Calu3 (cell line): Measurements from ENCODE around the gene PTCH2. TPM values are rescaled to one million over a fixed set of nuclear protein-coding genes. Genes with fewer than 3 reads are reported as not detected.

Experiments used
- BruUV-seq: library from RNA; stranded (reverse); fragments of 400-500 nt; replicated peaks from 2 replicates; lab custom pipeline; 2021; lab: Mats Ljungman, UMichigan
- CTCF ChIA-PET: fragments of 300-600 bp; sonication (Branson Sonifier 250); formaldehyde crosslinking; loops from one replicate; lab custom pipeline; 2022; ENCODE audit warnings: antibody characterized with exemption; lab: Charles Lee
- DNase-seq: peaks from one replicate; pipeline ENCODE4 v3.0.0; 2022
- H3K27ac Mint-ChIP-seq: one replicate; pipeline ENCODE4 v1.8.0; 2022; ENCODE audit warnings: mixed read lengths; ENCODE audit not compliant: unreplicated experiment
- H3K27me3 Mint-ChIP-seq: one replicate; pipeline ENCODE4 v1.8.0; 2022; ENCODE audit warnings: mixed read lengths; ENCODE audit not compliant: unreplicated experiment
- H3K36me3 Mint-ChIP-seq: one replicate; pipeline ENCODE4 v1.8.0; 2022; ENCODE audit warnings: mild to moderate bottlenecking, moderate library complexity, mixed read lengths; ENCODE audit not compliant: insufficient read depth, unreplicated experiment
- H3K4me1 Mint-ChIP-seq: one replicate; pipeline ENCODE4 v1.8.0; 2022; ENCODE audit warnings: mild to moderate bottlenecking, low read depth, mixed read lengths; ENCODE audit not compliant: unreplicated experiment
- H3K4me3 Mint-ChIP-seq: one replicate; pipeline ENCODE4 v1.8.0; 2022; ENCODE audit warnings: mild to moderate bottlenecking, low read depth, moderate library complexity, mixed read lengths; ENCODE audit not compliant: unreplicated experiment
- H3K9me3 Mint-ChIP-seq: one replicate; pipeline ENCODE4 v1.8.0; 2022; ENCODE audit warnings: low read depth, mixed read lengths; ENCODE audit not compliant: unreplicated experiment
- intact Hi-C: fragments of 100-400 bp; cut with micrococcal nuclease; formaldehyde crosslinking; loops from one replicate; pipeline ENCODE4 v1.10.0; 2022; ENCODE audit not compliant: unreplicated experiment
- total RNA-seq: library from RNA; stranded (reverse); gene quantifications from 2 replicates; pipeline ENCODE4 v1.2.3, GENCODE V29; 2022
- TF ChIP-seq, protein P1 (sequence below): fragments of 200-600 bp; IDR thresholded peaks from one replicate; pipeline ENCODE4 v1.8.0; 2022; ENCODE audit warnings: antibody characterized with exemption; ENCODE audit not compliant: unreplicated experiment

Gene PTCH2
- total RNA-seq, 1 experiment from 2014 or later = 0.78 TPM

DNA sequence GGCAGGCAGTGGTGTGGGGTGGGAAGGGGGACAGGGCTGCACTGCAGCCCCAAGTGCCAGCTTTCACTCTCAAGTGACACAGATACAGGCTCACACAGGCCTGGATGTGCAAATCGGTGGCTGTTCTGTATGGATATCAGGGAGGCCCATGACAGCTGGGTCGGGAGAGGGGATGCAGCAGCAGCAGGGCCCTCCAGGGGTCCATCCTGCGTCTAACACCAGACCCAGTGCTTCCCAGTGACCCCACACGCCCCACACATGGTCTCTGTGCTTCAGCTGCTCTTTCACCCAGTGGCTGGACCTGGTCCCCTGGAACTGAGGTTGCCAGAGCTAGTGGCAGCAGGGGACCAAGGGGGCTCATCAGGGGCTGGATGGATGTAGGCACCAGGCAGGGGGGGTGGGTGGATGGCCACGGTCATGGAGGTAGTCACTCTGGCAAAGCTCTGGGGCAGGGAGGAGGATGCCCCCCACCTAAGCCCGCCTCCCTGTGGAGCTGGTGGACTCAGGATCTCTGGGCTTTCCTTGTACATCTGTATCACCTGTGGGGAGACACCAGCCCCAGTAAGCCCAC is 20.8 kb downstream of the PTCH2 start:
- Mint-ChIP-seq H3K36me3 (peaks cover 18% of the 10 kb centered on the region), H3K9me3 (no peaks in the 10 kb centered on the region), H3K27me3 (no peaks in the 10 kb centered on the region), H3K4me1 (peaks cover 35% of the 10 kb centered on the region), H3K27ac (no peak overlapping the region), H3K4me3 (no peak overlapping the region)
- CTCF ChIA-PET = interaction anchor here (0.6 kb wide), 1 partner anchor 23 kb away, joined by 3 read pairs; no protein-coding TSS in a partner anchor
- DNase-seq = no peak
- TF ChIP-seq, protein P1, sequence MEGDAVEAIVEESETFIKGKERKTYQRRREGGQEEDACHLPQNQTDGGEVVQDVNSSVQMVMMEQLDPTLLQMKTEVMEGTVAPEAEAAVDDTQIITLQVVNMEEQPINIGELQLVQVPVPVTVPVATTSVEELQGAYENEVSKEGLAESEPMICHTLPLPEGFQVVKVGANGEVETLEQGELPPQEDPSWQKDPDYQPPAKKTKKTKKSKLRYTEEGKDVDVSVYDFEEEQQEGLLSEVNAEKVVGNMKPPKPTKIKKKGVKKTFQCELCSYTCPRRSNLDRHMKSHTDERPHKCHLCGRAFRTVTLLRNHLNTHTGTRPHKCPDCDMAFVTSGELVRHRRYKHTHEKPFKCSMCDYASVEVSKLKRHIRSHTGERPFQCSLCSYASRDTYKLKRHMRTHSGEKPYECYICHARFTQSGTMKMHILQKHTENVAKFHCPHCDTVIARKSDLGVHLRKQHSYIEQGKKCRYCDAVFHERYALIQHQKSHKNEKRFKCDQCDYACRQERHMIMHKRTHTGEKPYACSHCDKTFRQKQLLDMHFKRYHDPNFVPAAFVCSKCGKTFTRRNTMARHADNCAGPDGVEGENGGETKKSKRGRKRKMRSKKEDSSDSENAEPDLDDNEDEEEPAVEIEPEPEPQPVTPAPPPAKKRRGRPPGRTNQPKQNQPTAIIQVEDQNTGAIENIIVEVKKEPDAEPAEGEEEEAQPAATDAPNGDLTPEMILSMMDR = no peak
- intact Hi-C loops = no loop called here
- BruUV-seq = no TSS peak

DNA sequence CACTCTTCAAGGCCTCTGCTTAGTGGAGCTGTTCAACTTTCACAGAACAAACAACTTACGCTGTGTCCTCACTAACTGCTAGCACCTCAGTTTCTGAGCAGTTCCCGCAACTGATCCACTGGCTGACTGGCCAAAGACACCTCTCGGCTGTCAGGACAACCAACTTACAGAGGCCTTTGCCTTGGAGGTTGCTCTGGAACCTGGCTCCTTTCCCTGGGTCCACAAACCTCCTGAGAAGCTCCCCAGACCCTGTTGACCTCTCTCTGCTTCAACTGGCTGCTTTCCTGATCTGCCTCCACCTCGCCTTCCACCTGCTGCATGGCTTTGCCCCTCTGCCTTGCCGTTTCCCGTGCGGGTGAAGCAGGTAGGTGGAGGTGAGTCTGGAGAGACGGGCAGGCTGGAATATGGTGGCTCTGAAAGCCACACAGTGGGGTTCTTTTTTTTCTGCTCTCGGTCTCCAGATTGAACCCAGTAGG is 21.8 kb downstream of the PTCH2 start:
- H3K9me3 Mint-ChIP-seq = no peaks in the 10 kb centered on the region
- CTCF ChIA-PET = no interaction called here
- intact Hi-C loops = no loop called here
- no peak for DNase-seq
- TF ChIP-seq, protein P1 = no peak
- H3K36me3 Mint-ChIP-seq = peaks cover 18% of the 10 kb centered on the region
- no TSS peak for BruUV-seq
- H3K27ac Mint-ChIP-seq = peak overlapping the region; percentile 54
- H3K27me3 Mint-ChIP-seq = no peaks in the 10 kb centered on the region
- peaks cover 36% of the 10 kb centered on the region for H3K4me1 Mint-ChIP-seq
- H3K4me3 Mint-ChIP-seq = peak overlapping the region; percentile 75

DNA sequence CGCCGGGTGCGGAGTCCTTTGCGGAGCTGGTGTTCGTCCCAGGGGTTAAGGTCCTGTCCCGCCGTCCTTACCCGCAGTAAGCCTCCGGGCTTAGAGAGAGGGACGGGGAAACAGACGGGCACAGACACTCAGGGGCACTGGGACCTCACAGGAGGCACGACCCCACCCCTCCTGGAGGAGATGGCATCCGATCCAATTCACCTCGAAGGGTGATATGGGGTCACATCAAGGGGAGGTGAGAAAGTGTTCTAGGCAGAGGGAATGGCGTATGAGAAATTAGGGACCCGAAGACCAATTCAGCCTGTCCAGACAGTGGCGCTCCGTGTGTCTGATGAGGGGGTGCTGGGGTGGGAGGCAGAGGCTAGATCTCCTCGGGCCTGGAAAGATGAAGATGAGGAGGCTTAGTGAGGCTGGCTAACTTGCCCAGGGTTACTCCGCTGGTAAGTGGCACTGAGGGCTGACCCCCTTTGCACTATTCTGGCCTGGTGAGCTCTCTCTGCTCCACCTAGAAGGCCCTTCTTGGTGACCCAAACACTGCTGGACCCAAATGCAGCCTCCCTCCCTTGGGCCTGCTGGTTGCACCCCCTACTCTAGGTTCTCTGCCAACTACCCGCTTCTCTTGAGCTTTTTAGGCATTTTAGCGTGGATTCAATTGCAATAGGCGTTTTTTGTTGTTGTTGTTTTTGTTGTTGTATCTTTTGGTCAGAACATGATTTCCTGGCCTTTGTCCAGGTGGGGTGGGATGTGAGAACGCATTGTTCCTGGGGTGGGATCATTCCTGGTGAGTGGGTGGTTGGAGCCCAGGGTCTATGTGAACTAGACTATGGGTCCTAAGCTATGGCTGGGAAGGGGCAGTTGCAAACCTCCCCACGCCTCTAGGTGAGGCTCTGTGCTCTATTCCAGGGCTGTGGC is 22.5 kb downstream of the PTCH2 start:
- no TSS peak for BruUV-seq
- CTCF ChIA-PET = no interaction called here
- Mint-ChIP-seq H3K36me3 (peaks cover 18% of the 10 kb centered on the region), H3K27ac (peak overlapping the region; percentile 100), H3K27me3 (no peaks in the 10 kb centered on the region), H3K4me3 (peak overlapping the region; percentile 75), H3K4me1 (peaks cover 37% of the 10 kb centered on the region), H3K9me3 (no peaks in the 10 kb centered on the region)
- TF ChIP-seq, protein P1 = no peak
- DNase-seq = no peak
- intact Hi-C loops = no loop called here

DNA sequence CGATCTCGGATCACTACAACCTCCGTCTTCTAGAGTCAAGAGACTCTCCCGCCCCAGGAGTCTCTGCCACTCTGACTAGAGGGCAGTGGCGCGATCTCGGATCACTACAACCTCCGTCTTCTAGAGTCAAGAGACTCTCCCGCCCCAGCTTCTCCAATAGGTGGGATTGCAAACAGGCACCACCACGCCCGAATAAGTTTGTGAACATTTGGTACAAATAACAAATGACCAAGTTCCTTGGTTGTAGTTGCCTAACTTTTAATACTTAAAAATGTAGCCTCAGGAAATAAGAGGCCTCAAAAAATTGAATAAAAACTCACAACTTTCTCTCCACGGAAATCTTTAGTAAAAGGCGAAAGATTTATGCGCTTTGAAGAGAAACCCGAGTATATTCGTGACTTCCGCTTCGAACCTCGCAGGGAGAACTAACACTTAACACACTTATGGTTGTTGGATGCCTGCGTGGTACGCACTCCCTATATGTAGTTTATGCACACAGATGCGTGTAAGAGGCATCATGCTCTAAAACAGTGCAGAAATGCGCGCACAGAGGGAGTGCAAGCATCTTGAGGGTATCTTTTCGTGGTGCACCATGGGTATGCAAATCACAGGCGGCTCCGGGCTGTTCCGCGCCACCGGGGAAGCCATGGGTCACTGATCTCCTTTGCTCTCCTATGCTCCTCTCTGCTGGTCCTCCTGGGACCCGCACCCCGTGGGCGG is 23.3 kb downstream of the PTCH2 start:
- CTCF ChIA-PET = interaction anchor here (0.7 to 1.2 kb wide), 3 partner anchors 11 to 250 kb away, joined by 4 to 6 read pairs (median 4); partner anchors contain the start of genes BTBD19 and PLK3
- DNase-seq = peak; percentile 74
- H3K27me3 Mint-ChIP-seq = no peaks in the 10 kb centered on the region
- H3K36me3 Mint-ChIP-seq = peaks cover 18% of the 10 kb centered on the region
- intact Hi-C loops = no loop called here
- peaks cover 45% of the 10 kb centered on the region for H3K4me1 Mint-ChIP-seq
- H3K4me3 Mint-ChIP-seq = peak overlapping the region; percentile 75
- peak overlapping the region; percentile 100 for H3K27ac Mint-ChIP-seq
- TF ChIP-seq, protein P1 = no peak
- BruUV-seq = TSS peak; percentile 99
- H3K9me3 Mint-ChIP-seq = no peaks in the 10 kb centered on the region
